CD8-positive, alpha-beta memory T cell (primary cell): ENCODE data around the gene ZFY. TPM values are rescaled to one million over a fixed set of nuclear protein-coding genes. Genes with fewer than 3 reads are reported as not detected.
A peak's percentile ranks its signal among the peaks of the same experiment; 100 is the strongest.
"Not testable (repeated sequence)": the region's sequence is repeated elsewhere in the genome, so short reads cannot be mapped to it uniquely, and the experiment has no call there.

Experiments used
- CTCF ChIA-PET: fragments of 350-600 bp; sonication (Branson Sonifier 250); formaldehyde crosslinking; loops from one replicate; lab custom pipeline; 2021; ENCODE audit warnings: antibody characterized with exemption; lab: Charles Lee
- POLR2A ChIA-PET: fragments of 350-600 bp; sonication (Branson Sonifier 250); formaldehyde crosslinking; loops from one replicate; lab custom pipeline; 2021; ENCODE audit warnings: antibody characterized with exemption; lab: Charles Lee
- DNase-seq, 5 donors: peaks; one replicate each; pipeline versions ENCODE4 v3.0.0 to v3.0.0-alpha.2; 2020 to 2022; ENCODE audit warnings: mixed read lengths in 1 of 5
- H3K27ac ChIP-seq: one replicate; pipeline ENCODE4 v1.7.0; 2013; ENCODE audit warnings: low read depth, mild to moderate bottlenecking, low read length, moderate library complexity
- H3K27me3 ChIP-seq: 2 replicates; pipeline ENCODE4 v1.7.0; 2013; ENCODE audit warnings: low read length, mild to moderate bottlenecking; ENCODE audit not compliant: insufficient read depth, poor library complexity, severe bottlenecking
- H3K36me3 ChIP-seq: 2 replicates; pipeline ENCODE4 v1.7.0; 2013; ENCODE audit warnings: mild to moderate bottlenecking, low read length, moderate library complexity; ENCODE audit not compliant: insufficient read depth
- H3K4me1 ChIP-seq: 2 replicates; pipeline ENCODE4 v1.7.0; 2013; ENCODE audit warnings: mild to moderate bottlenecking, low read length, moderate library complexity; ENCODE audit not compliant: insufficient read depth
- H3K4me3 ChIP-seq: 2 replicates; pipeline ENCODE4 v1.7.0; 2013; ENCODE audit warnings: mild to moderate bottlenecking, low read length
- H3K9me3 ChIP-seq: 2 replicates; pipeline ENCODE4 v1.7.0; 2013; ENCODE audit warnings: mild to moderate bottlenecking, low read length
- H3K27ac Mint-ChIP-seq, 8 donors: one replicate each; pipeline ENCODE4 v1.8.0; 2020 to 2021; ENCODE audit warnings: mixed read lengths in 8 of 8, mild to moderate bottlenecking in 6 of 8, inconsistent platforms in 3 of 8, moderate library complexity in 3 of 8
- H3K27me3 Mint-ChIP-seq, 2 donors: one replicate each; pipeline ENCODE4 v1.8.0; 2020 to 2021; ENCODE audit warnings: mixed read lengths in 2 of 2, mild to moderate bottlenecking in 1 of 2, moderate library complexity in 1 of 2
- H3K36me3 Mint-ChIP-seq, 3 donors: one replicate each; pipeline ENCODE4 v1.8.0; 2020 to 2021; ENCODE audit warnings: mixed read lengths in 3 of 3, inconsistent platforms in 1 of 3, mild to moderate bottlenecking in 1 of 3
- H3K4me1 Mint-ChIP-seq, 3 donors: one replicate each; pipeline ENCODE4 v1.8.0; 2020 to 2021; ENCODE audit warnings: mixed read lengths in 3 of 3, inconsistent platforms in 1 of 3, mild to moderate bottlenecking in 1 of 3
- H3K4me3 Mint-ChIP-seq, 7 donors: one replicate each; pipeline ENCODE4 v1.8.0; 2020 to 2021; ENCODE audit warnings: mixed read lengths in 7 of 7, mild to moderate bottlenecking in 6 of 7, moderate library complexity in 4 of 7, inconsistent platforms in 2 of 7
- H3K9me3 Mint-ChIP-seq, 5 donors: one replicate each; pipeline ENCODE4 v1.8.0; 2020 to 2022; ENCODE audit warnings: mixed read lengths in 5 of 5, mild to moderate bottlenecking in 3 of 5, moderate library complexity in 2 of 5, inconsistent platforms in 1 of 5
- polyA plus RNA-seq: library from polyadenylated mRNA; unstranded; fragments of 300-500 nt; fragmentation: Illumina TruSeq; gene quantifications from one replicate; pipeline ENCODE4 v1.2.3, GENCODE V29; 2021
- total RNA-seq, 2 experiments: library from RNA; stranded (reverse); gene quantifications; one replicate each; pipeline ENCODE4 v1.2.3, GENCODE V29; 2021

The ZFY gene
- total and polyA plus RNA-seq, 3 experiments from 2014 or later: 22.9 to 27.4 TPM; not detected in 1

- no peaks in the 10 kb centered on the region for H3K27me3 Mint-ChIP-seq
- H3K4me1 Mint-ChIP-seq: no peaks in the 10 kb centered on the region
- ChIA-PET CTCF (no interaction called here), POLR2A (no interaction called here)
- no peaks in the 10 kb centered on the region for H3K4me1 ChIP-seq
- no peaks in the 10 kb centered on the region for H3K27me3 ChIP-seq
- H3K36me3 ChIP-seq: no peaks in the 10 kb centered on the region
- no peaks in the 10 kb centered on the region for H3K9me3 ChIP-seq
- H3K4me3 Mint-ChIP-seq: no peak overlapping the region
- no peak for DNase-seq
- H3K36me3 Mint-ChIP-seq: peaks cover 0 to 10% (median 0%) of the 10 kb centered on the region in 3 donors
- no peak overlapping the region for H3K4me3 ChIP-seq
- H3K27ac Mint-ChIP-seq: no peak overlapping the region
- no peak overlapping the region for H3K27ac ChIP-seq
- H3K9me3 Mint-ChIP-seq: no peaks in the 10 kb centered on the region
Measured at GRCh38 chrY:2984491-2984890, 49.3 kb downstream of the ZFY start.

- H3K4me1 ChIP-seq, H3K36me3 Mint-ChIP-seq, H3K36me3 ChIP-seq, H3K27me3 ChIP-seq, H3K4me3 Mint-ChIP-seq, CTCF ChIA-PET, H3K4me1 Mint-ChIP-seq, H3K4me3 ChIP-seq, H3K27ac Mint-ChIP-seq, H3K9me3 Mint-ChIP-seq, H3K27ac ChIP-seq, DNase-seq, H3K27me3 Mint-ChIP-seq, H3K9me3 ChIP-seq, POLR2A ChIA-PET: not testable (repeated sequence)
Measured at GRCh38 chrY:2987178-2987577, 52.0 kb downstream of the ZFY start.

- H3K27me3 ChIP-seq, H3K27me3 Mint-ChIP-seq, H3K9me3 Mint-ChIP-seq, CTCF ChIA-PET, H3K36me3 Mint-ChIP-seq, H3K36me3 ChIP-seq, H3K4me3 ChIP-seq, H3K27ac ChIP-seq, POLR2A ChIA-PET, H3K9me3 ChIP-seq, DNase-seq, H3K27ac Mint-ChIP-seq, H3K4me3 Mint-ChIP-seq: not testable (repeated sequence)
- H3K4me1 Mint-ChIP-seq: peaks cover 0 to 26% (median 0%) of the 10 kb centered on the region in 3 donors
- H3K4me1 ChIP-seq: peaks cover 23% of the 10 kb centered on the region
Measured at GRCh38 chrY:2997369-2997768, 62.2 kb downstream of the ZFY start.

GRCh38 chrY:3002190-3002589 is 67.0 kb downstream of the ZFY start:
- Mint-ChIP-seq H3K4me3 (peak overlapping the region in 2 of 7 donors; percentile 94 to 96), H3K27me3 (no peaks in the 10 kb centered on the region), H3K36me3 (peaks cover 0 to 16% (median 0%) of the 10 kb centered on the region in 3 donors), H3K27ac (peak overlapping the region in 2 of 8 donors; percentile 85 to 97), H3K9me3 (no peaks in the 10 kb centered on the region), H3K4me1 (peaks cover 0 to 66% (median 0%) of the 10 kb centered on the region in 3 donors)
- ChIA-PET POLR2A (interaction anchor here (0.7 kb wide), 1 partner anchor 66 kb away, joined by 3 read pairs; no protein-coding TSS in a partner anchor), CTCF (no interaction called here)
- Histone ChIP-seq H3K27ac (peak overlapping the region; percentile 38), H3K4me1 (peaks cover 54% of the 10 kb centered on the region), H3K9me3 (no peaks in the 10 kb centered on the region), H3K27me3 (no peaks in the 10 kb centered on the region), H3K4me3 (peak overlapping the region; percentile 88), H3K36me3 (no peaks in the 10 kb centered on the region)
- no peak for DNase-seq

- POLR2A ChIA-PET: no interaction called here
- peaks cover 0 to 73% (median 0%) of the 10 kb centered on the region in 3 donors for H3K4me1 Mint-ChIP-seq
- Histone ChIP-seq H3K27ac (peak overlapping the region; percentile 79), H3K4me1 (peaks cover 58% of the 10 kb centered on the region), H3K27me3 (no peaks in the 10 kb centered on the region), H3K36me3 (no peaks in the 10 kb centered on the region), H3K9me3 (no peaks in the 10 kb centered on the region), H3K4me3 (peak overlapping the region; percentile 88)
- peaks cover 0 to 19% (median 0%) of the 10 kb centered on the region in 3 donors for H3K36me3 Mint-ChIP-seq
- H3K4me3 Mint-ChIP-seq: peak overlapping the region in 2 of 7 donors; percentile 94 to 96
- H3K27me3 Mint-ChIP-seq: no peaks in the 10 kb centered on the region
- H3K27ac Mint-ChIP-seq: peak overlapping the region in 2 of 8 donors; percentile 85 to 97
- DNase-seq: no peak
- H3K9me3 Mint-ChIP-seq: no peaks in the 10 kb centered on the region
- CTCF ChIA-PET: no interaction called here
Measured at GRCh38 chrY:3002680-3003515, 67.7 kb downstream of the ZFY start.

- Mint-ChIP-seq H3K4me3 (peak overlapping the region in 2 of 7 donors; percentile 94 to 96), H3K4me1 (peaks cover 0 to 79% (median 0%) of the 10 kb centered on the region in 3 donors), H3K36me3 (peaks cover 0 to 25% (median 0%) of the 10 kb centered on the region in 3 donors), H3K9me3 (no peaks in the 10 kb centered on the region), H3K27ac (peak overlapping the region in 2 of 8 donors; percentile 85 to 97), H3K27me3 (no peaks in the 10 kb centered on the region)
- ChIA-PET CTCF (no interaction called here), POLR2A (no interaction called here)
- peak overlapping the region; percentile 79 for H3K27ac ChIP-seq
- no peaks in the 10 kb centered on the region for H3K27me3 ChIP-seq
- no peaks in the 10 kb centered on the region for H3K36me3 ChIP-seq
- no peak for DNase-seq
- H3K4me1 ChIP-seq: peaks cover 58% of the 10 kb centered on the region
- peak overlapping the region; percentile 88 for H3K4me3 ChIP-seq
- no peaks in the 10 kb centered on the region for H3K9me3 ChIP-seq
Measured at GRCh38 chrY:3003516-3003830, 68.3 kb downstream of the ZFY start.

- Histone ChIP-seq H3K27ac (peak overlapping the region; percentile 79), H3K4me1 (peaks cover 58% of the 10 kb centered on the region), H3K36me3 (no peaks in the 10 kb centered on the region), H3K9me3 (no peaks in the 10 kb centered on the region), H3K4me3 (peak overlapping the region; percentile 88), H3K27me3 (no peaks in the 10 kb centered on the region)
- peak in 2 of 5 donors; percentile 1 to 57 for DNase-seq
- Mint-ChIP-seq H3K9me3 (no peaks in the 10 kb centered on the region), H3K27ac (peak overlapping the region in 2 of 8 donors; percentile 85 to 97), H3K27me3 (no peaks in the 10 kb centered on the region), H3K36me3 (peaks cover 0 to 27% (median 0%) of the 10 kb centered on the region in 3 donors), H3K4me1 (peaks cover 0 to 81% (median 0%) of the 10 kb centered on the region in 3 donors), H3K4me3 (peak overlapping the region in 2 of 7 donors; percentile 94 to 96)
- ChIA-PET CTCF (no interaction called here), POLR2A (no interaction called here)
Measured at GRCh38 chrY:3003846-3004245, 68.7 kb downstream of the ZFY start.

GRCh38 chrY:3006031-3006430 is 70.8 kb downstream of the ZFY start:
- Mint-ChIP-seq H3K4me1 (peaks cover 0 to 79% (median 0%) of the 10 kb centered on the region in 3 donors), H3K27ac (peak overlapping the region in 1 of 8 donors; percentile 63), H3K36me3 (peaks cover 0 to 34% (median 0%) of the 10 kb centered on the region in 3 donors), H3K4me3 (peak overlapping the region in 2 of 7 donors; percentile 81 to 96)
- H3K27me3 Mint-ChIP-seq, H3K9me3 ChIP-seq, H3K27ac ChIP-seq, CTCF ChIA-PET, H3K36me3 ChIP-seq, H3K9me3 Mint-ChIP-seq, H3K4me3 ChIP-seq, DNase-seq, H3K27me3 ChIP-seq: not testable (repeated sequence)
- POLR2A ChIA-PET: interaction anchor here (1.0 kb wide), 1 partner anchor 71 kb away, joined by 3 read pairs; the partner anchor contains the start of gene ZFY
- peaks cover 47% of the 10 kb centered on the region for H3K4me1 ChIP-seq
